Endothelial cell of umbilical vein (primary cell): Measurements from ENCODE around the gene MGST2. TPM values are rescaled to one million over a fixed set of nuclear protein-coding genes. Genes with fewer than 3 reads are reported as not detected.

Source experiments
- BruUV-seq: library from RNA; stranded (reverse); fragments of 400-500 nt; replicated peaks from 2 replicates; lab custom pipeline; 2021; lab: Mats Ljungman, UMichigan
- CTCF ChIA-PET: fragments of 300-600, 350-600 bp; sonication (Branson Sonifier 250); formaldehyde crosslinking; loops from one replicate; lab custom pipeline; 2021; ENCODE audit warnings: antibody characterized with exemption, inconsistent platforms; lab: Charles Lee
- POLR2A ChIA-PET: fragments of 300-600, 350-600 bp; sonication (Branson Sonifier 250); formaldehyde crosslinking; loops from one replicate; lab custom pipeline; 2021; ENCODE audit warnings: antibody characterized with exemption, inconsistent platforms; lab: Charles Lee
- DNase-seq: peaks from one replicate; pipeline ENCODE4 v3.0.0-alpha.2; 2011; ENCODE audit warnings: low read depth, low spot score
- FAIRE-seq: peaks from 2 replicates; lab custom pipeline; 2011; peaks lifted over from hg19 to GRCh38; lab: Jason Lieb, UNC
- H2AFZ ChIP-seq: 2 replicates; pipeline ENCODE4 v1.6.0; 2012; ENCODE audit warnings: low read depth, low read length, control low read depth, inconsistent platforms
- H3K27ac ChIP-seq: 2 replicates; pipeline ENCODE4 v1.5.1; 2011; ENCODE audit warnings: low read depth, mild to moderate bottlenecking, control low read depth, low read length, moderate library complexity; ENCODE audit not compliant: insufficient read depth
- H3K27me3 ChIP-seq, 2 experiments: 2 replicates each; pipeline versions ENCODE4 v1.6.0 to v1.6.1; 2011; ENCODE audit warnings: low read length in 2 of 2, mixed read lengths in 1 of 2; ENCODE audit not compliant: control insufficient read depth in 2 of 2, insufficient read depth in 2 of 2
- H3K36me3 ChIP-seq, 2 experiments: 2 replicates in 1 of 2; 3 replicates in 1 of 2; pipeline ENCODE4 v1.5.1; 2011; ENCODE audit warnings: low read length in 2 of 2, mild to moderate bottlenecking in 1 of 2, moderate library complexity in 1 of 2; ENCODE audit not compliant: control insufficient read depth in 2 of 2, insufficient read depth in 2 of 2; ENCODE audit errors: extremely low read depth in 1 of 2
- H3K4me1 ChIP-seq: 3 replicates; pipeline ENCODE4 v1.5.1; 2011; ENCODE audit warnings: mild to moderate bottlenecking, low read length; ENCODE audit not compliant: control insufficient read depth, insufficient read depth; ENCODE audit errors: extremely low read depth
- H3K4me2 ChIP-seq: 2 replicates; pipeline ENCODE4 v1.6.1; 2011; ENCODE audit warnings: low read length, control low read depth, mixed read lengths; ENCODE audit not compliant: insufficient read depth
- H3K4me3 ChIP-seq, 3 experiments: fragments of 200-600 bp in 1 of 3; sonication (generic), shearing (Covaris generic) in 1 of 3; replicated peaks in 1 of 3; 2 replicates each; pipeline ENCODE4 v1.5.1; 2011 to 2016; ENCODE audit warnings: control low read depth in 3 of 3, low read length in 3 of 3, mild to moderate bottlenecking in 2 of 3, inconsistent platforms in 1 of 3, low read depth in 1 of 3, moderate library complexity in 1 of 3; ENCODE audit not compliant: insufficient read depth in 1 of 3
- H3K79me2 ChIP-seq: 2 replicates; pipeline ENCODE4 v1.6.0; 2012; ENCODE audit warnings: low read length, inconsistent platforms; ENCODE audit not compliant: control insufficient read depth, insufficient read depth
- H3K9ac ChIP-seq: replicated peaks from 2 replicates; pipeline ENCODE3; 2011; ENCODE audit warnings: low read length, control low read depth; ENCODE audit not compliant: insufficient read depth; ENCODE audit errors: extremely low read depth
- H3K9me1 ChIP-seq: replicated peaks from 3 replicates; pipeline ENCODE4 v1.6.0; 2011; ENCODE audit warnings: mild to moderate bottlenecking, low read length; ENCODE audit not compliant: control insufficient read depth, insufficient read depth; ENCODE audit errors: extremely low read depth
- H3K9me3 ChIP-seq: replicated peaks from 2 replicates; pipeline ENCODE4 v1.5.1; 2012; ENCODE audit warnings: low read length, inconsistent platforms; ENCODE audit not compliant: control insufficient read depth, insufficient read depth
- H4K20me1 ChIP-seq: replicated peaks from 2 replicates; pipeline ENCODE3; 2011; ENCODE audit warnings: mild to moderate bottlenecking, low read length; ENCODE audit not compliant: control insufficient read depth, insufficient read depth; ENCODE audit errors: extremely low read depth
- EZH2 ChIP-seq: IDR thresholded peaks from 2 replicates; pipeline ENCODE4 v1.6.1; 2012; ENCODE audit warnings: borderline replicate concordance, low read depth, mild to moderate bottlenecking, moderate library complexity, low read length, inconsistent platforms; ENCODE audit not compliant: severe bottlenecking
- FOS ChIP-seq: IDR thresholded peaks from 2 replicates; pipeline ENCODE4 v1.6.1; 2011; ENCODE audit warnings: mild to moderate bottlenecking, low read length, moderate library complexity, borderline replicate concordance; ENCODE audit not compliant: insufficient read depth
- GATA2 ChIP-seq: IDR thresholded peaks from 2 replicates; pipeline ENCODE4 v1.7.0; 2011; ENCODE audit warnings: low read depth, mild to moderate bottlenecking, moderate library complexity, mixed read lengths, low read length; ENCODE audit not compliant: insufficient read length, insufficient read depth
- JUN ChIP-seq: IDR thresholded peaks from 2 replicates; pipeline ENCODE4 v1.6.1; 2011; ENCODE audit warnings: borderline replicate concordance, low read depth; ENCODE audit not compliant: insufficient read length, insufficient read depth
- MYC ChIP-seq: IDR thresholded peaks from one replicate; pipeline ENCODE4 v1.6.1; 2011; ENCODE audit warnings: mild to moderate bottlenecking, low read depth, low read length
- POLR2A ChIP-seq: IDR thresholded peaks from 2 replicates; pipeline ENCODE4 v1.6.1; 2012; ENCODE audit warnings: low read depth, mild to moderate bottlenecking, control low read depth, low read length
- POLR2AphosphoS5 ChIP-seq: IDR thresholded peaks from 2 replicates; pipeline ENCODE4 v1.6.1; 2012; ENCODE audit warnings: low read depth, mild to moderate bottlenecking, control low read depth, low read length, moderate library complexity; ENCODE audit not compliant: insufficient read depth
- dilution Hi-C: fragments of 300-500 bp; cut with MboI; formaldehyde crosslinking; loops from one replicate; pipeline ENCODE4 v1.15.0; 2019; ENCODE audit warnings: low sequenced_read_pairs; ENCODE audit not compliant: extremely low pct_ligation_motif_present
- intact Hi-C: fragments of 100-400 bp; cut with micrococcal nuclease; formaldehyde crosslinking; loops from one replicate; pipeline ENCODE4 v1.10.0; 2022
- polyA plus RNA-seq, 4 experiments: library from polyadenylated mRNA; depleted of rRNA in 3 of 4; stranded (reverse) in 3 of 4; unstranded in 1 of 4; fragments of >200 nt; gene quantifications; 2 replicates each; pipeline versions ENCODE4 v1.2.1 to v1.2.3, GENCODE V29; 2011 to 2012; ENCODE audit warnings: missing spikeins in 1 of 4
- total RNA-seq: library from RNA; stranded (reverse); gene quantifications from 2 replicates; pipeline ENCODE4 v1.2.3, GENCODE V29; 2021
- TF ChIP-seq, protein P1 (sequence below), 2 donors: IDR thresholded peaks; 1 replicate in 1 of 2; 2 replicates in 1 of 2; pipeline ENCODE4 v1.5.1; 2011; ENCODE audit warnings: low read length in 2 of 2, mild to moderate bottlenecking in 2 of 2, moderate library complexity in 2 of 2, control low read depth in 1 of 2, inconsistent platforms in 1 of 2, low read depth in 1 of 2; ENCODE audit not compliant: insufficient read depth in 1 of 2; ENCODE audit errors: extremely low read depth in 1 of 2
- TF ChIP-seq, protein P2 (sequence below): IDR thresholded peaks from 2 replicates; pipeline ENCODE4 v1.6.1; 2011; ENCODE audit not compliant: insufficient read depth, insufficient read length

Gene MGST2
- total and polyA plus RNA-seq, 2 donors (not counting 3 experiments of a cell fraction or from before 2014, with no cell fraction given) = 64.3 to 78.9 TPM

DNA sequence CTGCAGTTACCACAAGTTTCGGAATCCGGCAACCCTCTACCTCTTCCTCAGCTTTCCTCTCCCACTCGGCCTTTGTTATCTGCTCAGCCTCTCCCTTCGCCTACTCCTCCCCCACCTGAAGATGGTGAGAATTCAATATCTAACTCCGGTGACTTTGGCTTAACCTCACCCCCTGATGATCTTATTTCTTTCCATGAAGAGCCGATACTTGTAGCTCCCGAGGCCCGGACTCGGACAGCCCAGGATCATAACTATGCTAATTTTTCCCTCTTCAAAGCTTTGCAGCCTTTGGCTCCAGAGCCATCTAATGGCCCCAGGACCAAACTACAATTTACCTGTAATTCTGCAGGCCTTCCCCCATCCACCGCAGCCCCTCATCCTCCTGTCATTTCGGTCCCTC is 32.0 kb upstream of the MGST2 start:
- no peaks in the 10 kb centered on the region for H3K9me1 ChIP-seq
- H2AFZ ChIP-seq = no peak overlapping the region
- no TSS peak for BruUV-seq
- peak; percentile 29 for DNase-seq
- H3K4me2 ChIP-seq = no peak overlapping the region
- no peak overlapping the region for H3K27ac ChIP-seq
- intact Hi-C loops = loop anchor here (1.0 to 5.0 kb wide), 4 partner anchors 30 to 534 kb away; no protein-coding TSS in a partner anchor
- FAIRE-seq = no peak
- ChIA-PET CTCF (interaction anchor here (0.8 to 3.1 kb wide), 16 partner anchors 9 to 726 kb away, joined by 3 to 60 read pairs (median 4); no protein-coding TSS in a partner anchor), POLR2A (no interaction called here)
- no peaks in the 10 kb centered on the region for H3K36me3 ChIP-seq
- H3K4me1 ChIP-seq = no peaks in the 10 kb centered on the region
- no peaks in the 10 kb centered on the region for H3K9me3 ChIP-seq
- no peaks in the 10 kb centered on the region for H4K20me1 ChIP-seq
- dilution Hi-C loops = no loop called here
- H3K4me3 ChIP-seq = no peak overlapping the region
- H3K27me3 ChIP-seq = peaks cover 13 to 14% of the 10 kb centered on the region in 2 experiments
- TF ChIP-seq, protein P1, sequence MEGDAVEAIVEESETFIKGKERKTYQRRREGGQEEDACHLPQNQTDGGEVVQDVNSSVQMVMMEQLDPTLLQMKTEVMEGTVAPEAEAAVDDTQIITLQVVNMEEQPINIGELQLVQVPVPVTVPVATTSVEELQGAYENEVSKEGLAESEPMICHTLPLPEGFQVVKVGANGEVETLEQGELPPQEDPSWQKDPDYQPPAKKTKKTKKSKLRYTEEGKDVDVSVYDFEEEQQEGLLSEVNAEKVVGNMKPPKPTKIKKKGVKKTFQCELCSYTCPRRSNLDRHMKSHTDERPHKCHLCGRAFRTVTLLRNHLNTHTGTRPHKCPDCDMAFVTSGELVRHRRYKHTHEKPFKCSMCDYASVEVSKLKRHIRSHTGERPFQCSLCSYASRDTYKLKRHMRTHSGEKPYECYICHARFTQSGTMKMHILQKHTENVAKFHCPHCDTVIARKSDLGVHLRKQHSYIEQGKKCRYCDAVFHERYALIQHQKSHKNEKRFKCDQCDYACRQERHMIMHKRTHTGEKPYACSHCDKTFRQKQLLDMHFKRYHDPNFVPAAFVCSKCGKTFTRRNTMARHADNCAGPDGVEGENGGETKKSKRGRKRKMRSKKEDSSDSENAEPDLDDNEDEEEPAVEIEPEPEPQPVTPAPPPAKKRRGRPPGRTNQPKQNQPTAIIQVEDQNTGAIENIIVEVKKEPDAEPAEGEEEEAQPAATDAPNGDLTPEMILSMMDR (IDR thresholded peaks at IDR 0.05; ENCODE audit: extremely low read depth in 1 of 2, insufficient read depth in 1 of 2, low read depth in 1 of 2, low read length in 2 of 2) = peak; percentile 11 to 40
- TF ChIP-seq MYC (no peak), POLR2A (no peak), POLR2AphosphoS5 (no peak)
- no peak overlapping the region for H3K9ac ChIP-seq
- no peaks in the 10 kb centered on the region for H3K79me2 ChIP-seq

DNA sequence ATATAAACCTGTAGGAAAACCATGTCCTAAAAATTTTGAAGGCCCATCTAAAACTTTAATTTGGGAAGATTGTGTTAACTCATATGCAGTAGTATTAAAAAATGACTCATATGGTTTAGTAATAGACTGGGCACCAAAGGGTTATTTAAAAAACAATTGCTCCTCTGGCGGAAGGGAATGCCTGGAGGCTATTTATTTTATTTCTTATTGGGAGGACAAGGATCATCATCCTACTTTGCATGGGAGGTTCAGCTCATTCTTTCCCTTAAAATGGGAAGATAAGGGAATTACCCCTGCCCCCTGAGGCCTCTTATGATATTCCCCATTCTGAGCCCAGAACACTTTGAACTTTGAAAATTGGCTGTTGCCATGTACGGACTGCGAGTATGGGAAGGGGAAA is 29.7 kb upstream of the MGST2 start:
- intact Hi-C loops (no loop called here), dilution Hi-C loops (no loop called here)
- no peaks in the 10 kb centered on the region for H3K36me3 ChIP-seq
- no peaks in the 10 kb centered on the region for H3K79me2 ChIP-seq
- no peaks in the 10 kb centered on the region for H3K9me3 ChIP-seq
- H2AFZ ChIP-seq = no peak overlapping the region
- no peak for DNase-seq
- H4K20me1 ChIP-seq = no peaks in the 10 kb centered on the region
- ChIA-PET CTCF (interaction anchor here (3.1 kb wide), 2 partner anchors 29 to 32 kb away, joined by 13 to 60 read pairs; no protein-coding TSS in a partner anchor), POLR2A (no interaction called here)
- no peaks in the 10 kb centered on the region for H3K4me1 ChIP-seq
- no peak overlapping the region for H3K4me2 ChIP-seq
- H3K9me1 ChIP-seq = no peaks in the 10 kb centered on the region
- no TSS peak for BruUV-seq
- FAIRE-seq = no peak
- peaks cover 11 to 17% of the 10 kb centered on the region in 2 experiments for H3K27me3 ChIP-seq
- no peak overlapping the region for H3K4me3 ChIP-seq
- TF ChIP-seq JUN (no peak), FOS (no peak), GATA2 (no peak), MYC (no peak), POLR2A (no peak), EZH2 (no peak), POLR2AphosphoS5 (no peak)
- TF ChIP-seq, protein P2, sequence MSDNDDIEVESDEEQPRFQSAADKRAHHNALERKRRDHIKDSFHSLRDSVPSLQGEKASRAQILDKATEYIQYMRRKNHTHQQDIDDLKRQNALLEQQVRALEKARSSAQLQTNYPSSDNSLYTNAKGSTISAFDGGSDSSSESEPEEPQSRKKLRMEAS = no peak
- TF ChIP-seq, protein P1 (IDR thresholded peaks at IDR 0.05; ENCODE audit: extremely low read depth in 1 of 2, insufficient read depth in 1 of 2, low read depth in 1 of 2, low read length in 2 of 2) = no peak
- no peak overlapping the region for H3K9ac ChIP-seq
- no peak overlapping the region for H3K27ac ChIP-seq
